H1 (cell line): ENCODE results near the gene TJP3. TPM values are rescaled to one million over a fixed set of nuclear protein-coding genes. Genes with fewer than 3 reads are reported as not detected.

Experiments used
- CTCF ChIA-PET: fragments of 300-600 bp; sonication (Branson Sonifier 250); formaldehyde crosslinking; loops from one replicate; lab custom pipeline; 2021; ENCODE audit not compliant: partially characterized antibody; lab: Charles Lee
- POLR2A ChIA-PET: fragments of 300-600 bp; sonication (Branson Sonifier 250); formaldehyde crosslinking; loops from one replicate; lab custom pipeline; 2021; ENCODE audit warnings: inconsistent platforms; ENCODE audit not compliant: partially characterized antibody; lab: Charles Lee
- DNase-seq, 2 experiments: peaks; one replicate each; pipeline versions ENCODE4 v3.0.0 to v3.0.0-alpha.2; 2010 to 2022; ENCODE audit warnings: low spot score in 2 of 2, low read depth in 1 of 2, mixed read lengths in 1 of 2
- FAIRE-seq: peaks from 2 replicates; lab custom pipeline; 2011; peaks lifted over from hg19 to GRCh38; lab: Jason Lieb, UNC
- H2AFZ ChIP-seq: 2 replicates; pipeline ENCODE4 v1.8.1; 2012; ENCODE audit warnings: low read length, inconsistent platforms
- H2AK5ac ChIP-seq: 2 replicates; pipeline ENCODE4 v1.6.1; 2013; ENCODE audit warnings: low read depth, low read length
- H2BK120ac ChIP-seq: replicated peaks from 2 replicates; pipeline ENCODE3; 2013; ENCODE audit warnings: low read depth, low read length, inconsistent platforms
- H2BK12ac ChIP-seq: 2 replicates; pipeline ENCODE4 v1.6.1; 2013; ENCODE audit warnings: low read depth, low read length
- H2BK15ac ChIP-seq: 2 replicates; pipeline ENCODE4 v1.6.1; 2013; ENCODE audit warnings: low read length
- H2BK20ac ChIP-seq: 2 replicates; pipeline ENCODE4 v1.6.1; 2013; ENCODE audit warnings: low read length
- H2BK5ac ChIP-seq: 2 replicates; pipeline ENCODE4 v1.6.1; 2013; ENCODE audit warnings: low read depth, low read length
- H3K14ac ChIP-seq: 2 replicates; pipeline ENCODE4 v1.6.1; 2013; ENCODE audit warnings: inconsistent platforms; ENCODE audit not compliant: insufficient read length
- H3K18ac ChIP-seq: 2 replicates; pipeline ENCODE4 v1.6.1; 2013; ENCODE audit warnings: low read length; ENCODE audit errors: extremely low read depth
- H3K23ac ChIP-seq: 2 replicates; pipeline ENCODE4 v1.6.1; 2013; ENCODE audit warnings: inconsistent platforms; ENCODE audit not compliant: insufficient read length
- H3K23me2 ChIP-seq: 2 replicates; pipeline ENCODE4 v1.6.1; 2013; ENCODE audit warnings: low read depth, low read length
- H3K27ac ChIP-seq: 2 replicates; pipeline ENCODE4 v1.6.1; 2011; ENCODE audit warnings: low read depth, low read length, inconsistent platforms
- H3K27me3 ChIP-seq, 4 experiments: replicated peaks in 1 of 4; 1 replicate in 1 of 4; 2 replicates in 3 of 4; pipeline versions ENCODE4 v1.6.1 to v1.8.1; 2011 to 2013; ENCODE audit warnings: low read length in 3 of 4, mild to moderate bottlenecking in 3 of 4, inconsistent platforms in 2 of 4, mixed read lengths in 2 of 4, moderate library complexity in 1 of 4; ENCODE audit not compliant: control insufficient read depth in 3 of 4, insufficient read depth in 3 of 4; ENCODE audit errors: extremely low read depth in 1 of 4
- H3K36me3 ChIP-seq, 4 experiments: 2 replicates each; pipeline versions ENCODE4 v1.6.1 to v1.8.1; 2011 to 2013; ENCODE audit warnings: mild to moderate bottlenecking in 4 of 4, low read length in 3 of 4, moderate library complexity in 2 of 4, control low read depth in 1 of 4, inconsistent platforms in 1 of 4; ENCODE audit not compliant: insufficient read depth in 4 of 4, control insufficient read depth in 2 of 4
- H3K4ac ChIP-seq: replicated peaks from 2 replicates; pipeline ENCODE3; 2013; ENCODE audit warnings: low read length, low read depth, mixed read lengths, inconsistent platforms; ENCODE audit not compliant: insufficient read length
- H3K4me1 ChIP-seq, 4 experiments: replicated peaks in 1 of 4; 1 replicate in 1 of 4; 2 replicates in 3 of 4; pipeline versions ENCODE4 v1.6.1 to v1.8.1; 2011 to 2013; ENCODE audit warnings: low read length in 3 of 4, inconsistent platforms in 2 of 4, mixed read lengths in 1 of 4; ENCODE audit not compliant: insufficient read depth in 4 of 4, control insufficient read depth in 3 of 4
- H3K4me2 ChIP-seq, 2 experiments: 2 replicates each; pipeline versions ENCODE4 v1.6.1 to v1.8.1; 2011 to 2013; ENCODE audit warnings: low read depth in 2 of 2, low read length in 2 of 2, control low read depth in 1 of 2, inconsistent platforms in 1 of 2, mild to moderate bottlenecking in 1 of 2; ENCODE audit not compliant: insufficient read depth in 1 of 2
- H3K4me3 ChIP-seq, 4 experiments: fragments of 200-600, 300-600 bp in 1 of 4; sonication (generic), shearing (Covaris generic), sonication (Bioruptor Twin) in 1 of 4; 2 replicates each; pipeline versions ENCODE4 v1.5.1 to v1.8.1; 2011 to 2016; ENCODE audit warnings: low read length in 4 of 4, low read depth in 3 of 4, control low read depth in 2 of 4, inconsistent platforms in 2 of 4, mild to moderate bottlenecking in 2 of 4, mixed read lengths in 1 of 4, moderate library complexity in 1 of 4; ENCODE audit not compliant: insufficient read depth in 2 of 4; ENCODE audit errors: extremely low read depth in 1 of 4
- H3K56ac ChIP-seq: replicated peaks from 2 replicates; pipeline ENCODE3; 2013; ENCODE audit warnings: low read depth, mild to moderate bottlenecking, mixed read lengths, low read length, inconsistent platforms; ENCODE audit not compliant: insufficient read length
- H3K79me1 ChIP-seq: 2 replicates; pipeline ENCODE4 v1.6.1; 2013; ENCODE audit warnings: low read depth, low read length, control low read depth
- H3K79me2 ChIP-seq, 2 experiments: 2 replicates each; pipeline versions ENCODE4 v1.6.1 to v1.8.1; 2012 to 2013; ENCODE audit warnings: low read length in 2 of 2, mild to moderate bottlenecking in 2 of 2, inconsistent platforms in 1 of 2; ENCODE audit not compliant: insufficient read depth in 2 of 2, control insufficient read depth in 1 of 2
- H3K9ac ChIP-seq, 4 experiments: replicated peaks in 1 of 4; 1 replicate in 1 of 4; 2 replicates in 3 of 4; pipeline versions ENCODE4 v1.6.1 to v1.8.1; 2011 to 2013; ENCODE audit warnings: low read depth in 3 of 4, low read length in 3 of 4, control low read depth in 2 of 4, mild to moderate bottlenecking in 2 of 4, moderate library complexity in 2 of 4, inconsistent platforms in 1 of 4; ENCODE audit errors: extremely low read depth in 1 of 4
- H3K9me3 ChIP-seq, 2 experiments: 2 replicates each; pipeline versions ENCODE4 v1.6.1 to v1.8.1; 2012 to 2013; ENCODE audit warnings: mild to moderate bottlenecking in 2 of 2, moderate library complexity in 2 of 2, control low read depth in 1 of 2, inconsistent platforms in 1 of 2, low read depth in 1 of 2, low read length in 1 of 2, mixed read lengths in 1 of 2; ENCODE audit not compliant: insufficient read depth in 2 of 2
- H4K20me1 ChIP-seq, 2 experiments: replicated peaks in 1 of 2; 2 replicates each; pipeline versions ENCODE3 to v1.8.1; 2011 to 2013; ENCODE audit warnings: inconsistent platforms in 2 of 2, low read length in 2 of 2, mild to moderate bottlenecking in 1 of 2; ENCODE audit not compliant: insufficient read depth in 2 of 2, control insufficient read depth in 1 of 2
- H4K5ac ChIP-seq: 2 replicates; pipeline ENCODE4 v1.6.1; 2013; ENCODE audit warnings: low read length, low read depth, mixed read lengths, inconsistent platforms; ENCODE audit not compliant: insufficient read length
- H4K8ac ChIP-seq: 2 replicates; pipeline ENCODE4 v1.8.0; 2013; ENCODE audit warnings: mild to moderate bottlenecking, moderate library complexity, low read length, inconsistent platforms; ENCODE audit not compliant: insufficient read depth; ENCODE audit errors: extremely low read depth
- H4K91ac ChIP-seq: replicated peaks from 2 replicates; pipeline ENCODE3; 2013; ENCODE audit warnings: low read length, mixed read lengths, inconsistent platforms; ENCODE audit not compliant: insufficient read length
- BACH1 ChIP-seq: IDR thresholded peaks from 2 replicates; pipeline ENCODE4 v1.6.1; 2012; ENCODE audit warnings: low read length, improper control_type of control experiment
- BCL11A ChIP-seq, 2 experiments: IDR thresholded peaks; one replicate each; pipeline ENCODE4 v1.6.1; 2011; ENCODE audit warnings: low read depth in 2 of 2, low read length in 2 of 2, mild to moderate bottlenecking in 2 of 2
- EP300 ChIP-seq, 2 experiments: IDR thresholded peaks; 1 replicate in 1 of 2; 2 replicates in 1 of 2; pipeline ENCODE4 v1.6.1; 2011 to 2012; ENCODE audit warnings: low read depth in 2 of 2, low read length in 2 of 2, mild to moderate bottlenecking in 2 of 2, borderline replicate concordance in 1 of 2, inconsistent platforms in 1 of 2, moderate library complexity in 1 of 2
- HDAC2 ChIP-seq, 2 experiments: fragments of 300-600 bp in 1 of 2; sonication (generic) in 1 of 2; IDR thresholded peaks; 2 replicates each; pipeline ENCODE4 v1.6.1; 2011 to 2012; ENCODE audit warnings: low read depth in 2 of 2, low read length in 2 of 2, mild to moderate bottlenecking in 2 of 2, moderate library complexity in 2 of 2, borderline replicate concordance in 1 of 2, inconsistent platforms in 1 of 2
- KDM4A ChIP-seq: IDR thresholded peaks from one replicate; pipeline ENCODE4 v1.7.1; 2012; ENCODE audit warnings: low read depth, mild to moderate bottlenecking, moderate library complexity, low read length, inconsistent platforms; ENCODE audit not compliant: severe bottlenecking
- POU5F1 ChIP-seq: IDR thresholded peaks from 2 replicates; pipeline ENCODE4 v1.6.1; 2011; ENCODE audit warnings: low read depth, mild to moderate bottlenecking, low read length, moderate library complexity
- RNF2 ChIP-seq: fragments of 200-900, 300-1000 bp; sonication (generic); IDR thresholded peaks from 2 replicates; pipeline ENCODE4 v1.7.1; 2016; ENCODE audit warnings: borderline replicate concordance, low read depth, mild to moderate bottlenecking, antibody characterized with exemption, low read length; ENCODE audit not compliant: poor library complexity, severe bottlenecking; ENCODE audit errors: missing control alignments
- SIX5 ChIP-seq: IDR thresholded peaks from 2 replicates; pipeline ENCODE4 v1.6.1; 2011; ENCODE audit warnings: mild to moderate bottlenecking, low read depth, low read length
- SP2 ChIP-seq: IDR thresholded peaks from 2 replicates; pipeline ENCODE4 v1.6.1; 2012; ENCODE audit warnings: mild to moderate bottlenecking, low read length, inconsistent platforms
- TBP ChIP-seq: IDR thresholded peaks from 2 replicates; pipeline ENCODE4 v1.6.1; 2011; ENCODE audit warnings: low read depth, low read length, improper control_type of control experiment
- YY1 ChIP-seq: IDR thresholded peaks from 2 replicates; pipeline ENCODE4 v1.6.1; 2011; ENCODE audit warnings: low read depth, mild to moderate bottlenecking, low read length
- whole genome bisulfite sequencing, 2 experiments: shearing (Covaris generic) in 1 of 2; methylation state at CpG; one replicate each; pipeline versions ENCODE4 v1.1.6 to v1.1.7; 2013 to 2015; ENCODE audit warnings: low lambda C conversion rate in 2 of 2, mixed read lengths in 2 of 2, inconsistent platforms in 1 of 2, low coverage in 1 of 2, missing lambda C conversion rate in 1 of 2; ENCODE audit not compliant: insufficient replicate concordance in 2 of 2, insufficient coverage in 1 of 2, insufficient read length in 1 of 2; ENCODE audit errors: extremely low coverage in 1 of 2, missing lambda C conversion rate in 1 of 2; 5-methylcytosine and 5-hydroxymethylcytosine counted together
- polyA plus RNA-seq, 7 experiments: library from polyadenylated mRNA; depleted of rRNA in 3 of 7; stranded (reverse) in 5 of 7; unstranded in 2 of 7; fragments of >200 nt in 5 of 7; fragments of 200-250 nt in 2 of 7; gene quantifications; 1 replicate in 5 of 7; 2 replicates in 1 of 7; 4 replicates in 1 of 7; pipeline versions ENCODE4 v1.2.1 to v1.2.3, GENCODE V29; 2011 to 2013; ENCODE audit warnings: missing spikeins in 2 of 7, mixed read lengths in 2 of 7
- total RNA-seq: library from RNA; stranded (reverse); fragmentation: NEBNext Ultra II Directional; extraction: Animal tissue kit (Norgen Biotek cat#: 25700); gene quantifications from 2 replicates; pipeline ENCODE4 v1.2.1, GENCODE V29; 2021
- TF ChIP-seq, protein P1 (sequence below): IDR thresholded peaks from 2 replicates; pipeline ENCODE4 v1.6.1; 2012; ENCODE audit warnings: inconsistent platforms

TJP3 gene
- total and polyA plus RNA-seq, 2 of the 8 experiments (the other 6 are each of a cell fraction or from before 2014, with no cell fraction given) = 17.1 to 26.1 TPM

DNA sequence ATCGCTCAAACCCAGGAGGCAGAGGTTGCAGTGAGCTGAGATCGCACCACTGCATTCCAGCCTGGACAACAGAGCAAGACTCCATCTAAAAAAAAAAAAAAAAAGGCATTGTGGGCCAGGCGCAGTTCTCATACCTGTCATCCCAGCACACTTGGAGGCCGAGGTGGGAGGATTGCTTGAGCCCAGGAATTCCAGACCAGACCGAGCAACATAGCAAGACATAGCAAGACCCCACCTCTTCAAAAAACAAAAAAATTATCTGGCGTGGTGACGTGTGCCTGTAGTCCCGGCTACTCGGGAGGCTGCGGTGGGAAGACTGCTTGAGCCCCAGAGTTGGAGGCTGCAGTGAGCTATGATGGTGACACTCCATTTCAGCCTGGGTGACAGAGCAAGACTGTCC, 25.9 kb upstream of the TJP3 start:
- no peak overlapping the region for H3K9ac ChIP-seq
- peaks cover 0 to 23% of the 10 kb centered on the region in 2 experiments; a peak in 1 of 4 replicates for H3K79me2 ChIP-seq
- no peak overlapping the region for H4K91ac ChIP-seq
- no peak overlapping the region for H3K27ac ChIP-seq
- H3K36me3 ChIP-seq = peaks cover 0 to 5% (median 3%) of the 10 kb centered on the region in 4 experiments; a peak in 2 of 8 replicates
- no peak overlapping the region for H3K56ac ChIP-seq
- no peak overlapping the region for H4K5ac ChIP-seq
- H3K4ac ChIP-seq = no peak overlapping the region
- H3K23ac ChIP-seq = no peak overlapping the region
- 85% methylated on average over 10 of the region's 10 CpGs; no CpG with 5 or more reads in 1 of the 2 experiments for WGBS, 2 experiments
- H2BK20ac ChIP-seq = no peak overlapping the region
- no peak for FAIRE-seq
- ChIA-PET POLR2A (interaction anchor here (0.9 to 2.6 kb wide), 4 partner anchors 9 to 15 kb away, joined by 3 to 10 read pairs (median 4); no protein-coding TSS in a partner anchor), CTCF (interaction anchor here (0.6 to 2.8 kb wide), 4 partner anchors 8 to 1230 kb away, joined by 3 to 8 read pairs (median 5); no protein-coding TSS in a partner anchor)
- DNase-seq = no peak
- H2BK5ac ChIP-seq = no peak overlapping the region
- no peak overlapping the region for H3K18ac ChIP-seq
- peaks cover 7 to 9% of the 10 kb centered on the region in 2 experiments for H3K9me3 ChIP-seq
- no peaks in the 10 kb centered on the region; a peak in 1 of 7 replicates for H3K27me3 ChIP-seq
- H3K4me2 ChIP-seq = 0 out of 4 replicates have a peak overlapping the region, but pooled peaks of 1 of the 2 experiments have one; percentile 3
- H3K4me3 ChIP-seq = no peak overlapping the region
- peaks cover 6% of the 10 kb centered on the region for H3K79me1 ChIP-seq
- no peak overlapping the region for H3K14ac ChIP-seq
- H2AK5ac ChIP-seq = 0 out of 2 replicates have a peak overlapping the region, but pooled peaks have one; percentile 86
- peaks cover 11% of the 10 kb centered on the region; the same call in 1 of the 2 replicates for H3K23me2 ChIP-seq
- H2BK15ac ChIP-seq = no peak overlapping the region
- H4K8ac ChIP-seq = no peak overlapping the region
- no peak overlapping the region for H2BK120ac ChIP-seq
- H4K20me1 ChIP-seq = peaks cover 3 to 16% of the 10 kb centered on the region in 2 experiments
- H2AFZ ChIP-seq = no peak overlapping the region
- peaks cover 0 to 28% (median 19%) of the 10 kb centered on the region in 4 experiments; a peak in 6 of 7 replicates for H3K4me1 ChIP-seq
- H2BK12ac ChIP-seq = no peak overlapping the region
- TF ChIP-seq BCL11A (IDR thresholded peaks at IDR 0.05; ENCODE audit: low read depth in 2 of 2, low read length in 2 of 2) = no peak
- TF ChIP-seq, protein P1, sequence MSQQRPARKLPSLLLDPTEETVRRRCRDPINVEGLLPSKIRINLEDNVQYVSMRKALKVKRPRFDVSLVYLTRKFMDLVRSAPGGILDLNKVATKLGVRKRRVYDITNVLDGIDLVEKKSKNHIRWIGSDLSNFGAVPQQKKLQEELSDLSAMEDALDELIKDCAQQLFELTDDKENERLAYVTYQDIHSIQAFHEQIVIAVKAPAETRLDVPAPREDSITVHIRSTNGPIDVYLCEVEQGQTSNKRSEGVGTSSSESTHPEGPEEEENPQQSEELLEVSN = no peak
- TF ChIP-seq RNF2 = no peak
- TF ChIP-seq BACH1 = no peak
- TF ChIP-seq TBP = no peak
- TF ChIP-seq HDAC2 (IDR thresholded peaks at IDR 0.05; ENCODE audit: borderline replicate concordance in 1 of 2, low read depth in 2 of 2, low read length in 2 of 2) = no peak
- no peak for TF ChIP-seq SP2
- TF ChIP-seq SIX5 = no peak
- no peak for TF ChIP-seq KDM4A
- TF ChIP-seq EP300 (IDR thresholded peaks at IDR 0.05; ENCODE audit: borderline replicate concordance in 1 of 2, low read depth in 2 of 2, low read length in 2 of 2) = no peak
- TF ChIP-seq YY1 = no peak
- no peak for TF ChIP-seq POU5F1
